ENCODE measurements around the gene ZNF511.

Gene ZNF511

DNA sequence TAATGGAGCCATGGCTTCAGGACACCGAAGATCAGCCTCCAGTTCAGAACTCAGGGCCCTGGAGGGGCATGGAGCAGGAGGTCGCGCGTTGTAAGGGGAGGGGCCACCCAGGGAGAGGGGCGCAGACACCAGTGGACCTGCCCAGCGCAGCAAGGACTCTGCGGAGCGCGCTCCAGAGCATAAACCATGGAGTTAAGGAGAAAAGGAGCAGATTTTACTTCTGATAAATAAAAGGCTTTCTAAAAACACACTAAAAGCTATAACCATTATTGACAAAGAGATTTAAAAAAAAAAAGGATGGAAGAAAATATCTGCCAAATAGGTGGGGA, 17.5 kb downstream of the ZNF511 start (continued):
- TF ChIP-seq ZNF514 (tag by site-specific recombination; IDR thresholded peaks at IDR 0.05): no peak
- no peak for TF ChIP-seq ZNF558 (tag by site-specific recombination; IDR thresholded peaks at IDR 0.05)
- no peak for TF ChIP-seq ZNF24 (tag by site-specific recombination; IDR thresholded peaks at IDR 0.05)
- TF ChIP-seq ZBTB17 (tag by site-specific recombination; IDR thresholded peaks at IDR 0.05): no peak
- TF ChIP-seq MZF1 (tag by site-specific recombination; IDR thresholded peaks at IDR 0.05; ENCODE audit: borderline replicate concordance): no peak
- no peak for TF ChIP-seq ZNF140 (tag by site-specific recombination; IDR thresholded peaks at IDR 0.05)
- TF ChIP-seq ZNF654 (tag by site-specific recombination; IDR thresholded peaks at IDR 0.05; ENCODE audit: low read depth): no peak
- TF ChIP-seq ZNF248 (tag by site-specific recombination; IDR thresholded peaks at IDR 0.05): no peak

DNA sequence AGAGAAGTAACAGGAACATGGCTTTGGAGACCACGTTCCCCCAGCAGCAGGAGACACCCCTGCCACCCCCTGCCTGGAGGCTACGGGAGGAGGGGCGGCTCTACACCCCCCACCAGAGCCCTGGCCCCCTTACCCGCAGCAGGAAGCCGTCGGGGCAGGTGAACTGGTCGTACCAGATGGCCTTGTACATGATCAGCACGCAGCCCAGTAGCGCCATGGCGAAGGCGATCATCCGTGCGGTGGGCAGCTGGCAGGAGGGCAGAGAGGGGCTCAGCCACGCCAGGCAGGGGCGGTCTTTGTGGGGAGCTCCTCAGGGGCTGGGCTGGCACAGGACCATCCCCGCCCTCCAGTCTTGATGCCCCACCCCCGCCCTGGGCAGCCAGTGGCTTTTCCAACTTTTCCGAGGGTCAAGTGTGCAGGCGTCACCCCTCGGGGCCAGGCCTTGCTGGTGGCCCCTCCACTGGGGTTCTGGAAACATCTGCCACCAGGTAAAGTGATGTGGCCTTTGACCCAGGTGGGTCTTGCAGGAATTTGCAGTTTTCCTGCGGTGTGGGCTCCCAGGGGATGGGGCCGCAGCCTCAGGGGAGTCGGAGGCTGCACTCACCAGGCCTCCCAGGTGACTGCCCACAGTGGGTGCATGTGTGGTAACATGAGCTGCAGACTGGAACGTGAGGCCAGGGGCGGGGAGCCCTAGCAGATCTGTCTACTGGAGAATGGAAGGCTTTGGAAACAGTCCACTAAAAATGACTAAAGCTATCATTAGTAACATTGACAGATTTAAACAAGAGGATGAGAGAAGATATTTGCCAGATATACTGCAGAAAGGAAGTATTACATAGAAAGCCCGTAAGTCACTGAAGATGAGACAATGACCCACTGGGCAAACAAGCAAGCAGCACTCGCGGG, 18.3 kb downstream of the ZNF511 start:
- Histone ChIP-seq H3K4me1 (ENCODE audit: control insufficient read depth, insufficient read depth, low read length) (peaks cover 11% of the 10 kb centered on the region), H3K36me3 (ENCODE audit: control insufficient read depth in 2 of 2, insufficient read depth in 1 of 2, low read length in 2 of 2) (no peaks in the 10 kb centered on the region), H3K9me3 (ENCODE audit: control insufficient read depth, insufficient read depth, low read depth, low read length) (no peaks in the 10 kb centered on the region), H3K4me3 (ENCODE audit: low read depth, low read length) (no peak overlapping the region), H3K27ac (ENCODE audit: extremely low read depth, low read depth, low read length) (no peak overlapping the region)
- CTCF ChIA-PET: interaction anchor here (0.8 to 2.3 kb wide), 3 partner anchors 8 to 172 kb away, joined by 3 to 7 read pairs (median 4); no protein-coding TSS in a partner anchor
- POLR2A ChIA-PET: no interaction called here
- TF ChIP-seq, protein P1, sequence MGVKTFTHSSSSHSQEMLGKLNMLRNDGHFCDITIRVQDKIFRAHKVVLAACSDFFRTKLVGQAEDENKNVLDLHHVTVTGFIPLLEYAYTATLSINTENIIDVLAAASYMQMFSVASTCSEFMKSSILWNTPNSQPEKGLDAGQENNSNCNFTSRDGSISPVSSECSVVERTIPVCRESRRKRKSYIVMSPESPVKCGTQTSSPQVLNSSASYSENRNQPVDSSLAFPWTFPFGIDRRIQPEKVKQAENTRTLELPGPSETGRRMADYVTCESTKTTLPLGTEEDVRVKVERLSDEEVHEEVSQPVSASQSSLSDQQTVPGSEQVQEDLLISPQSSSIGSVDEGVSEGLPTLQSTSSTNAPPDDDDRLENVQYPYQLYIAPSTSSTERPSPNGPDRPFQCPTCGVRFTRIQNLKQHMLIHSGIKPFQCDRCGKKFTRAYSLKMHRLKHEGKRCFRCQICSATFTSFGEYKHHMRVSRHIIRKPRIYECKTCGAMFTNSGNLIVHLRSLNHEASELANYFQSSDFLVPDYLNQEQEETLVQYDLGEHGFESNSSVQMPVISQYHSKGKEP (tag by site-specific recombination; IDR thresholded peaks at IDR 0.05): peak; percentile 55; the same call in 1 of the 2 replicates
- TF ChIP-seq GLIS1 (tag by site-specific recombination; IDR thresholded peaks at IDR 0.05) (peak; percentile 62), IKZF3 (tag by site-specific recombination; IDR thresholded peaks at IDR 0.05) (0 out of 2 replicates have a peak, but pooled peaks have one; percentile 21), ZEB2 (tag by site-specific recombination; IDR thresholded peaks at IDR 0.05) (0 out of 2 replicates have a peak, but pooled peaks have one; percentile 35), ZNF629 (tag by site-specific recombination; IDR thresholded peaks at IDR 0.05) (no peak), ZNF549 (tag by site-specific recombination; IDR thresholded peaks at IDR 0.05) (no peak), ZNF138 (tag by site-specific recombination; IDR thresholded peaks at IDR 0.05; ENCODE audit: borderline replicate concordance) (no peak), GLIS2 (tag by site-specific recombination; IDR thresholded peaks at IDR 0.05) (peak; percentile 50), ZNF768 (tag by site-specific recombination; IDR thresholded peaks at IDR 0.05) (no peak), PRDM1 (tag by site-specific recombination; IDR thresholded peaks at IDR 0.05) (no peak), ZNF600 (tag by site-specific recombination; IDR thresholded peaks at IDR 0.05) (no peak), ZNF521 (tag by site-specific recombination; IDR thresholded peaks at IDR 0.05) (no peak), SALL2 (tag by site-specific recombination; IDR thresholded peaks at IDR 0.05; ENCODE audit: borderline replicate concordance) (no peak)
- TF ChIP-seq, protein P2, sequence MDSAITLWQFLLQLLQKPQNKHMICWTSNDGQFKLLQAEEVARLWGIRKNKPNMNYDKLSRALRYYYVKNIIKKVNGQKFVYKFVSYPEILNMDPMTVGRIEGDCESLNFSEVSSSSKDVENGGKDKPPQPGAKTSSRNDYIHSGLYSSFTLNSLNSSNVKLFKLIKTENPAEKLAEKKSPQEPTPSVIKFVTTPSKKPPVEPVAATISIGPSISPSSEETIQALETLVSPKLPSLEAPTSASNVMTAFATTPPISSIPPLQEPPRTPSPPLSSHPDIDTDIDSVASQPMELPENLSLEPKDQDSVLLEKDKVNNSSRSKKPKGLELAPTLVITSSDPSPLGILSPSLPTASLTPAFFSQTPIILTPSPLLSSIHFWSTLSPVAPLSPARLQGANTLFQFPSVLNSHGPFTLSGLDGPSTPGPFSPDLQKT (IDR thresholded peaks at IDR 0.05; ENCODE audit: borderline replicate concordance, low read depth, low read length): no peak
- TF ChIP-seq, protein P3, sequence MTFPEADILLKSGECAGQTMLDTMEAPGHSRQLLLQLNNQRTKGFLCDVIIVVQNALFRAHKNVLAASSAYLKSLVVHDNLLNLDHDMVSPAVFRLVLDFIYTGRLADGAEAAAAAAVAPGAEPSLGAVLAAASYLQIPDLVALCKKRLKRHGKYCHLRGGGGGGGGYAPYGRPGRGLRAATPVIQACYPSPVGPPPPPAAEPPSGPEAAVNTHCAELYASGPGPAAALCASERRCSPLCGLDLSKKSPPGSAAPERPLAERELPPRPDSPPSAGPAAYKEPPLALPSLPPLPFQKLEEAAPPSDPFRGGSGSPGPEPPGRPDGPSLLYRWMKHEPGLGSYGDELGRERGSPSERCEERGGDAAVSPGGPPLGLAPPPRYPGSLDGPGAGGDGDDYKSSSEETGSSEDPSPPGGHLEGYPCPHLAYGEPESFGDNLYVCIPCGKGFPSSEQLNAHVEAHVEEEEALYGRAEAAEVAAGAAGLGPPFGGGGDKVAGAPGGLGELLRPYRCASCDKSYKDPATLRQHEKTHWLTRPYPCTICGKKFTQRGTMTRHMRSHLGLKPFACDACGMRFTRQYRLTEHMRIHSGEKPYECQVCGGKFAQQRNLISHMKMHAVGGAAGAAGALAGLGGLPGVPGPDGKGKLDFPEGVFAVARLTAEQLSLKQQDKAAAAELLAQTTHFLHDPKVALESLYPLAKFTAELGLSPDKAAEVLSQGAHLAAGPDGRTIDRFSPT (tag by site-specific recombination; IDR thresholded peaks at IDR 0.05): peak; percentile 28; the same call in 1 of the 2 replicates
- TF ChIP-seq, protein P4, sequence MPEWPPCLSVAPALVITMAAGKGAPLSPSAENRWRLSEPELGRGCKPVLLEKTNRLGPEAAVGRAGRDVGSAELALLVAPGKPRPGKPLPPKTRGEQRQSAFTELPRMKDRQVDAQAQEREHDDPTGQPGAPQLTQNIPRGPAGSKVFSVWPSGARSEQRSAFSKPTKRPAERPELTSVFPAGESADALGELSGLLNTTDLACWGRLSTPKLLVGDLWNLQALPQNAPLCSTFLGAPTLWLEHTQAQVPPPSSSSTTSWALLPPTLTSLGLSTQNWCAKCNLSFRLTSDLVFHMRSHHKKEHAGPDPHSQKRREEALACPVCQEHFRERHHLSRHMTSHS (tag by site-specific recombination; IDR thresholded peaks at IDR 0.05): no peak
- TF ChIP-seq, protein P5, sequence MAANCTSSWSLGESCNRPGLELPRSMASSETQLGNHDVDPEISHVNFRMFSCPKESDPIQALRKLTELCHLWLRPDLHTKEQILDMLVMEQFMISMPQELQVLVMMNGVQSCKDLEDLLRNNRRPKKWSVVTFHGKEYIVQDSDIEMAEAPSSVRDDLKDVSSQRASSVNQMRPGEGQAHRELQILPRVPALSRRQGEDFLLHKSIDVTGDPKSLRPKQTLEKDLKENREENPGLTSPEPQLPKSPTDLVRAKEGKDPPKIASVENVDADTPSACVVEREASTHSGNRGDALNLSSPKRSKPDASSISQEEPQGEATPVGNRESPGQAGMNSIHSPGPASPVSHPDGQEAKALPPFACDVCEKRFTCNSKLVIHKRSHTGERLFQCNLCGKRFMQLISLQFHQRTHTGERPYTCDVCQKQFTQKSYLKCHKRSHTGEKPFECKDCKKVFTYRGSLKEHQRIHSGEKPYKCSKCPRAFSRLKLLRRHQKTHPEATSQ (tag by site-specific recombination; IDR thresholded peaks at IDR 0.05): no peak
- TF ChIP-seq, protein P6, sequence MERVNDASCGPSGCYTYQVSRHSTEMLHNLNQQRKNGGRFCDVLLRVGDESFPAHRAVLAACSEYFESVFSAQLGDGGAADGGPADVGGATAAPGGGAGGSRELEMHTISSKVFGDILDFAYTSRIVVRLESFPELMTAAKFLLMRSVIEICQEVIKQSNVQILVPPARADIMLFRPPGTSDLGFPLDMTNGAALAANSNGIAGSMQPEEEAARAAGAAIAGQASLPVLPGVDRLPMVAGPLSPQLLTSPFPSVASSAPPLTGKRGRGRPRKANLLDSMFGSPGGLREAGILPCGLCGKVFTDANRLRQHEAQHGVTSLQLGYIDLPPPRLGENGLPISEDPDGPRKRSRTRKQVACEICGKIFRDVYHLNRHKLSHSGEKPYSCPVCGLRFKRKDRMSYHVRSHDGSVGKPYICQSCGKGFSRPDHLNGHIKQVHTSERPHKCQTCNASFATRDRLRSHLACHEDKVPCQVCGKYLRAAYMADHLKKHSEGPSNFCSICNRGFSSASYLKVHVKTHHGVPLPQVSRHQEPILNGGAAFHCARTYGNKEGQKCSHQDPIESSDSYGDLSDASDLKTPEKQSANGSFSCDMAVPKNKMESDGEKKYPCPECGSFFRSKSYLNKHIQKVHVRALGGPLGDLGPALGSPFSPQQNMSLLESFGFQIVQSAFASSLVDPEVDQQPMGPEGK (tag by site-specific recombination; IDR thresholded peaks at IDR 0.05): 0 out of 2 replicates have a peak, but pooled peaks have one; percentile 44
- TF ChIP-seq, protein P7, sequence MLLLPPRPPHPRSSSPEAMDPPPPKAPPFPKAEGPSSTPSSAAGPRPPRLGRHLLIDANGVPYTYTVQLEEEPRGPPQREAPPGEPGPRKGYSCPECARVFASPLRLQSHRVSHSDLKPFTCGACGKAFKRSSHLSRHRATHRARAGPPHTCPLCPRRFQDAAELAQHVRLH (tag by site-specific recombination; IDR thresholded peaks at IDR 0.05): no peak

Measured in HEK293 (cell line).